ENCODE results near the gene CRB2.

The CRB2 gene

DNA sequence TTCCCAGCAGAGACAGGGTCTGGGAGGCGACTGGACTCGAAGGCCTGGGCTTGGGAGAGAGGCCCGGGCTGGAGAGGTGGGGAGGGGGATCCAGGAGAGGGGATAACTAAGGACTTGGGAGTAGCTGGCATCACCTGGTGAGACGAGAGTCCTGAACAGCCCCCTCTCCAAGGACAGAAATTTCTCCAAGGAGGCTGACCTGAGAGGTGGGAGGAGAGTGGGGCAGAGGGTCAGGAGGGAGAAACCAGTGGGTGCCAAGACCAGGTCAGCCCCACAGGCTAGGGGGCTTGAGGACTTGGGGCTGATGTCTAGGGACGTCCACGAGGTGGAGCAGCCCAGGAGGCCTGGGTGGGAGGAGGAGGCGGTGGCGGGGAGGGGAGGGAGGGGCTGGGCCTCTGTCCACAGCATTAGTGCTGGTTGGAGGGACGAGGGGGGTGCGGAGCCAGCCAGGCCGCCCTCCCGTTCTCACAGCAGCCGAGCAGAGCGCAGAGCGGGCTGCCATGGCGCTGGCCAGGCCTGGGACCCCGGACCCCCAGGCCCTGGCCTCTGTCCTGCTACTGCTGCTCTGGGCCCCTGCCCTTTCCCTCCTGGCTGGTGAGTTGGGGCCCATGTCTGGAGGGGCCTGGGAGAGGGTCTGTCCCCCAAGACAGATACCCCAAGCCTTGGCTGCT, at the start of gene CRB2:
TSS of gene CRB2 (plus strand) at position 437 of the 671 bp plus-strand sequence. CDS start at position 501, 64 bp downstream.
- Histone ChIP-seq H3K27ac (ENCODE audit: low read length) (no peak within 1 kb of the TSS), H3K9me3 (ENCODE audit: insufficient read depth, low read depth, low read length) (no peaks in the 10 kb centered on the region), H3K27me3 (ENCODE audit: insufficient read depth, low read length) (no peaks in the 10 kb centered on the region; the same call in 1 of the 2 replicates), H3K4me1 (ENCODE audit: insufficient read depth, low read length) (peaks cover 37% of the 10 kb centered on the region), H3K36me3 (ENCODE audit: insufficient read depth, low read depth, low read length) (no peaks in the 10 kb centered on the region), H3K9ac (ENCODE audit: low read depth, low read length) (peak within 1 kb of the TSS; percentile 65; the same call in 1 of the 2 replicates), H3K4me3 (ENCODE audit: low read length) (peak within 1 kb of the TSS; percentile 71)

DNA sequence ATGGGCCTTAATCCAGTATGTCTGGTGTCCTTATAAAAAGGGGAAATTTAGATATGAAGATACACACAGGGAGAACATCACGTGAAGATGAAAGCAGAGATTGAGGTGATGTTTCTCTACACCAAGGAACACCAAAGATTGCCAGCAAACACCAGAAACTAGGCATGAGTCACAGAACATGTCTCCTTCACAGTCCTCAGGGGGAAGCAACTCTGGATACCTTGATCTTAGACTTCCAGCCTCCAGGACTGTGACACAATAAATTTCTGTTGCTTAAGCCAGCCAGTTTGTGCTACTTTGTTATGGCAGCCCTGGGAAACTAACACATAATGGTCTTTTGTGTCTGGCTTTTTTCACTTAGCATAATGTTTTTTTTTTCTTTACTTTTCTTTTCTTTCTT, 46.4 kb upstream of the CRB2 start:
- no peaks in the 10 kb centered on the region for H3K27me3 ChIP-seq (ENCODE audit: insufficient read depth, low read length)
- no peak overlapping the region for H3K4me3 ChIP-seq (ENCODE audit: low read length)
- H3K9ac ChIP-seq (ENCODE audit: low read depth, low read length): no peak overlapping the region
- no peaks in the 10 kb centered on the region for H3K36me3 ChIP-seq (ENCODE audit: insufficient read depth, low read depth, low read length)
- no peaks in the 10 kb centered on the region for H3K4me1 ChIP-seq (ENCODE audit: insufficient read depth, low read length)
- H3K9me3 ChIP-seq (ENCODE audit: insufficient read depth, low read depth, low read length): no peaks in the 10 kb centered on the region
- no peak overlapping the region for H3K27ac ChIP-seq (ENCODE audit: low read length)

DNA sequence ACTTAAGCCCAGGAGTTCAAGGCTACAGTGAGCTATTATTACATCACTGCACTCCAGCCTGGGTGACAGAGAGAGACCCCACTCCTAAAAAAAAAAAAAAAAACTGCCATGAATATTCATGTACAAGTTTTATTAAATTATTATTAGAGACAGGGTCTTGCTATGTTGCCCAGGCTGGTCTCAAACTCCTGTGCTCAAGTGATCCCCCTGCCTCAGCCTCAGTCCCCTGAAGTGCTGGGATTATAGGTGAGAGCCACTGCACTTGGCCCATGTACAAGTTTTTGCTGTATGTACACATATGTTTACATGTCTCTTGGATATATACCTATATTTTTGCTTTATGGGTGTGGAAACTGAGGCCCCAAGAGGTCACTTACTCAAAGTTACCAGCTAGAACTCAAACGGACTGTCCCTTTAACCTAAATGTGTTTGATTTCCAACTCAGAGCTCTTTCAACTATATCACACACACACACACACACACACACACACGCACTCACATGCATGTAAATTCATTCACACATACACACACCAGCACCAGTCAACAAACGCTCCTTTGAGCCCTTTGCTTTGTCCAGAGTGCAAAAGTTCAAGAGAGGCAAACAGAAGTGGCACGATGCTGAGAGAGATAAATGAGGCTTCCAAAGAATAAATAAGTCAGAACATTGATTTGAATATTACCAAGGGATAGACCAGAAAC, 45.3 kb upstream of the CRB2 start:
- no peaks in the 10 kb centered on the region for H3K4me1 ChIP-seq (ENCODE audit: insufficient read depth, low read length)
- H3K36me3 ChIP-seq (ENCODE audit: insufficient read depth, low read depth, low read length): no peaks in the 10 kb centered on the region
- no peaks in the 10 kb centered on the region for H3K27me3 ChIP-seq (ENCODE audit: insufficient read depth, low read length)
- H3K4me3 ChIP-seq (ENCODE audit: low read length): no peak overlapping the region
- H3K27ac ChIP-seq (ENCODE audit: low read length): no peak overlapping the region
- no peaks in the 10 kb centered on the region for H3K9me3 ChIP-seq (ENCODE audit: insufficient read depth, low read depth, low read length)
- H3K9ac ChIP-seq (ENCODE audit: low read depth, low read length): no peak overlapping the region

DNA sequence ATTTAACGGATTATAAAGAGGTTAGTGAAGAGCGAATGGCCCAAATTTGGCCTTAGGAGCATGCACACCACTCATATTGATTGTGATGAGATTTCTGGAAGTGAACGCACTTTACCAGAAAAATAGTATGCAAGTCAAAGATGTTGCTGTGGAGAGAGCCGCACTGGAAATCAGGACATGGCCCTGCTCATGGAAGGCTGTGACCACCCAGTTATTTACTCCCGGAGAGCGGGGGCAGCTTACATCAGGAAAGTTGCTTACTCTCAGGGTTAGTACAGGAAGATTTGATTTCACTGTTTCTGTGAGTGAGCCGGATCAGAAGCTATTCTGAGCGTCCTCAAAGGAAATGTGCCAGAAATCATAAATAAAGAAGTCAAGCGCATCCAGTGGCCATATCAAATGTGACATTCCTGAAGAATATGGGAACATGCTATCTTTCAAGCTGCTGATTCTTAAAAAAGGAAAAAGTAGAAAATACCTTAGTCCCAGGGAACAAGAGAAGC, 44.7 kb upstream of the CRB2 start:
- no peaks in the 10 kb centered on the region; the same call in 1 of the 2 replicates for H3K4me1 ChIP-seq (ENCODE audit: insufficient read depth, low read length)
- no peak overlapping the region for H3K4me3 ChIP-seq (ENCODE audit: low read length)
- H3K9me3 ChIP-seq (ENCODE audit: insufficient read depth, low read depth, low read length): no peaks in the 10 kb centered on the region
- no peaks in the 10 kb centered on the region for H3K27me3 ChIP-seq (ENCODE audit: insufficient read depth, low read length)
- no peaks in the 10 kb centered on the region for H3K36me3 ChIP-seq (ENCODE audit: insufficient read depth, low read depth, low read length)
- no peak overlapping the region for H3K27ac ChIP-seq (ENCODE audit: low read length)
- no peak overlapping the region for H3K9ac ChIP-seq (ENCODE audit: low read depth, low read length)

DNA sequence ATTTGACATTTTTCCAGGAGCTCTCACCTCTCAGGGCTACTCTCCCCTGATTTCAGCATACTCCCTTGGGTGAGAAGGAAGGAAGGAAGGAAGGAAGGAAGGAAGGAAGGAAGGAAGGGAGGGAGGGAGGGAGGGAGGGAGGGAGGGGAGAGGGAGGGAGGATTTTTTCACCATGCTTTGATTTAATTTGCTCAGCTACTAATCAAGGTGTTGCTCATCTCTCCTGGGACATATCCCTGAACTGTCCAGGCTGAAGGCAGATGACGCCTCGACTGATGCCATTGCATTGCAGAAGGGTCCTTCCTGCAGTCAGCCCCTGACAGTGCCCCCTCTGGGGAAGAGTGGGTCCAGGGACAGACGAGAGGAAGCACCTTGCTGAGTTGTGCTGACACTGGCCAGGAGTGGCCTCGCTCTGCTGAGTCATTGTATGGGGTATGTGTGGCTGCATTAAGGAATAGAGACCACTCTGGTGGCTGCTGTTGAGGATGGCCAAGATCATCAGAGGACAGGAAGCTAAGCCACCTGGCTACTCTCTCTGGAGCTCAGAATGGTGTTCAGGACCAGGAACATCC, 43.6 kb upstream of the CRB2 start:
- no peaks in the 10 kb centered on the region; the same call in 1 of the 2 replicates for H3K4me1 ChIP-seq (ENCODE audit: insufficient read depth, low read length)
- H3K27me3 ChIP-seq (ENCODE audit: insufficient read depth, low read length): no peaks in the 10 kb centered on the region
- H3K27ac ChIP-seq (ENCODE audit: low read length): no peak overlapping the region
- no peak overlapping the region for H3K9ac ChIP-seq (ENCODE audit: low read depth, low read length)
- no peaks in the 10 kb centered on the region for H3K36me3 ChIP-seq (ENCODE audit: insufficient read depth, low read depth, low read length)
- no peaks in the 10 kb centered on the region for H3K9me3 ChIP-seq (ENCODE audit: insufficient read depth, low read depth, low read length)
- no peak overlapping the region for H3K4me3 ChIP-seq (ENCODE audit: low read length)

DNA sequence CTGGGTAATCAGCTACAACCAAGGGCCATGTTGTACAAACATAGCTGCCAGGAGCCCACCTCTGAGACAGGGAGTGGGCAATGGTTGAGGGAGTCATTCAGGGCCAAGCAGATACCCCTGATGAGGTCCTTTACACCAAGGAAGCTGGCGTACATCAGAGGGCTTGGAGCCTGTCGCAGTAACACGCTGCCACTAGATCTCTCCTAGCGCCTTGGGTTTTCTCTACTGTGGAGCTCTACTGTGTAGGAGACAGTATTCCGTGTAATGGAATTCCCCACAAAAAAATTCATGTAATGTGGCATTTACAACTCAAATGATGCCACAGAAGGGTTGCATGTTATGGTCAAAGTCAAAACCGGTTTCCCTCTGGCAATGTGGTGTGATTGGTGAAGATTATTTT, 41.4 kb upstream of the CRB2 start:
- Histone ChIP-seq H3K9me3 (ENCODE audit: insufficient read depth, low read depth, low read length) (no peaks in the 10 kb centered on the region), H3K27ac (ENCODE audit: low read length) (no peak overlapping the region), H3K9ac (ENCODE audit: low read depth, low read length) (no peak overlapping the region), H3K36me3 (ENCODE audit: insufficient read depth, low read depth, low read length) (no peaks in the 10 kb centered on the region), H3K4me3 (ENCODE audit: low read length) (no peak overlapping the region), H3K27me3 (ENCODE audit: insufficient read depth, low read length) (no peaks in the 10 kb centered on the region; the same call in 1 of the 2 replicates), H3K4me1 (ENCODE audit: insufficient read depth, low read length) (no peaks in the 10 kb centered on the region; the same call in 1 of the 2 replicates)

DNA sequence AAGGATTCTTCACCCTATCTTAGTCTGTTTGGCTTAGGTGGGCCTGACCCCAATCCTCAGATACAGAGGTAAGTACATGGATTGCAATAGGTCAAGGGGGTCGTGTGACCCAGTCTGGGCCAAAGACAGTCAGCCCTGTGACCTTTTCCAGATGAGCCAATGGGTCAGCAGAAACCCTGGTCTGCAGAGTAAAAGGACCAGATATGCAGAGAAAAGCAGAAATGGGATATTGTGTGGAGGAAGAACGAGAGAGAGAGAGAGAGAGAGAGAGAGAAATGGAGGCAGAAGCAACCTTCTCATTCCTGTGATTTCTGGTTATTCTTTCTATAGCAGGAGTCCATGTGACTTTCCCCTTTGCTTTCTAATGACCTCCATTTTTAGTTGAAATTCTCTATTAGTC, 40.4 kb upstream of the CRB2 start:
- Histone ChIP-seq H3K36me3 (ENCODE audit: insufficient read depth, low read depth, low read length) (no peaks in the 10 kb centered on the region), H3K4me1 (ENCODE audit: insufficient read depth, low read length) (no peaks in the 10 kb centered on the region; the same call in 1 of the 2 replicates), H3K4me3 (ENCODE audit: low read length) (no peak overlapping the region), H3K9me3 (ENCODE audit: insufficient read depth, low read depth, low read length) (no peaks in the 10 kb centered on the region), H3K27ac (ENCODE audit: low read length) (no peak overlapping the region), H3K27me3 (ENCODE audit: insufficient read depth, low read length) (no peaks in the 10 kb centered on the region; the same call in 1 of the 2 replicates), H3K9ac (ENCODE audit: low read depth, low read length) (no peak overlapping the region)

DNA sequence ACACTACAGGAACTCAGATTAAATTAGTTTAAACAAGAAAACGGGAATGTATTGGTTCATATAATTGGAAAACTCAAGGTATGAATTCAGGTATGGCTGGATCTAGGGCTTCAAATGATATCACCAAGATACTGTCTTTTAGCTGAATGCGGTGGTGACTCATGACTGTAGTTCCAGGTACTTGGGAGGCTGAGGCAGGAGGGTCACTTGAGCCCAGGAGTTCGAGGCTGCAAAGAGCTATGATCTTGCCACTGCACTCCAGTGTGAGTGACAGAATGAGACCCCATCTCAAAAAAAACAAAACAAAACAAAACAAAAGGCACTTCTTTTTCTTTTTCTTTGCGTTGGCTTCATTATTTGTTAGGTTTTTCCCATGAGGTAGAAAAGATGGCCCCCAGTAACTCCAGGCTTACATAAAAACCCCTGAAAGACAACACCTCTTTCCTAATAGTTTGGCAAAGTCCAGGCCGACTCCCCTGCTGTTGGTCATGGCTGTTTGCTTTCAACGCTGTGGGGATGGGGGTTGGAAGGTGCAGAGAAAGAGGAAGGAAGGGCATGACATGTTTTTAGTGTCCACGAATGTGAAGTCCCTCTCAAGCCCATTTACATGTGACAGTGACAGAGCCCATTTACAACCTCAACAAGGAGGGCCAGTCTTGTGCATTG, 39.8 kb upstream of the CRB2 start:
- Histone ChIP-seq H3K4me1 (ENCODE audit: insufficient read depth, low read length) (no peaks in the 10 kb centered on the region; the same call in 1 of the 2 replicates), H3K9me3 (ENCODE audit: insufficient read depth, low read depth, low read length) (no peaks in the 10 kb centered on the region), H3K4me3 (ENCODE audit: low read length) (no peak overlapping the region), H3K9ac (ENCODE audit: low read depth, low read length) (no peak overlapping the region), H3K27ac (ENCODE audit: low read length) (no peak overlapping the region), H3K36me3 (ENCODE audit: insufficient read depth, low read depth, low read length) (no peaks in the 10 kb centered on the region), H3K27me3 (ENCODE audit: insufficient read depth, low read length) (no peaks in the 10 kb centered on the region; the same call in 1 of the 2 replicates)

DNA sequence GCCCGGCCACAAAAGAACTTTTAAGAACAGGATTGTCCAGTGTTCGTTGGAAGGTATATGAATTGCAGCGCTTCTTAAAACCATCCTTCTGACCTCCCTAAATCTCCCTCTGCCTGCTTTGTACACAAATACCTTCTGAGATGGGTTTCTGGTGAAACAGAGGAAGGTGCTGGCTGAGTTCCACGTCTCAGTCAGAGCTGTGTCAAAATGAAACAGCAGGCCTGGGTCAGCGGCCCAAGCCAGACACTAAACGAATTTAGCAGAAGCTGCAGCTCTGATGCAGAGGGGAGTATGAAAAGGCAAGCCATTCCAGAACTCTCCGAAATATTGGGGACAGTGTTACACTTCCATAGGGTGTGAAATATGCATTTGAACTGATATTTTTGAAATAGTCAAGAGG, 37.8 kb upstream of the CRB2 start:
- H3K27ac ChIP-seq (ENCODE audit: low read length): no peak overlapping the region
- H3K9me3 ChIP-seq (ENCODE audit: insufficient read depth, low read depth, low read length): no peaks in the 10 kb centered on the region
- H3K36me3 ChIP-seq (ENCODE audit: insufficient read depth, low read depth, low read length): no peaks in the 10 kb centered on the region
- H3K27me3 ChIP-seq (ENCODE audit: insufficient read depth, low read length): no peaks in the 10 kb centered on the region; the same call in 1 of the 2 replicates
- H3K9ac ChIP-seq (ENCODE audit: low read depth, low read length): no peak overlapping the region
- peaks cover 6% of the 10 kb centered on the region; the same call in 1 of the 2 replicates for H3K4me1 ChIP-seq (ENCODE audit: insufficient read depth, low read length)
- no peak overlapping the region for H3K4me3 ChIP-seq (ENCODE audit: low read length)

DNA sequence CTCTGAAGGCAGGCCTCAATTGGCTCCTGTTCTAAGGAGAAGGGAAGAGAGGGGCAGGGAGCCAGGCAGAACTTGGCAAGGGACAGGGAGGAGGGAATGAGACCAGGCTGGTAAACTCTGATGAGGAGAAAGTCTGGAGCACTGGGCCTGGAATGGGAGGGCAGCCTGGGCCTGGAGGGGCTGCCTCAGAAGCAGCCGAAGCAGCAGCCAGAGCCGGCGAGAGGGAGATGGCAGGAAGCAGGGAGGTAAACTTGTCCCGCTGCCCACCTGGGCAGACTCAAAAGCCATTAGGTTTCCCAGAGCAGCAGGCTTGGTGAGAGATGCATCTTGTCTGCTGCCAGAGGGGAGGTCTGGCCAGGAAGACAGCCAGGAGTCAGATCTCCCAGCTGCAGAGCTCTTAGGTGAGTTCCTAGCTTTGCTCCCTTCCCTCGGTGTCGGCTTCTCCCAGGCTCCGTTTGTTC, 37.0 kb upstream of the CRB2 start:
- no peaks in the 10 kb centered on the region for H3K9me3 ChIP-seq (ENCODE audit: insufficient read depth, low read depth, low read length)
- H3K4me3 ChIP-seq (ENCODE audit: low read length): no peak overlapping the region
- no peaks in the 10 kb centered on the region for H3K36me3 ChIP-seq (ENCODE audit: insufficient read depth, low read depth, low read length)
- peaks cover 6% of the 10 kb centered on the region; the same call in 1 of the 2 replicates for H3K4me1 ChIP-seq (ENCODE audit: insufficient read depth, low read length)
- no peaks in the 10 kb centered on the region; the same call in 1 of the 2 replicates for H3K27me3 ChIP-seq (ENCODE audit: insufficient read depth, low read length)
- H3K9ac ChIP-seq (ENCODE audit: low read depth, low read length): no peak overlapping the region
- no peak overlapping the region for H3K27ac ChIP-seq (ENCODE audit: low read length)

Data from iPS-20b (cell line).